Measurements from ENCODE around the gene PCCA. TPM values are rescaled to one million over a fixed set of nuclear protein-coding genes. Genes with fewer than 3 reads are reported as not detected.

The PCCA gene
- total RNA-seq, 4 donors from 2014 or later = 34.6 to 58.4 (median 40.1) TPM

DNA sequence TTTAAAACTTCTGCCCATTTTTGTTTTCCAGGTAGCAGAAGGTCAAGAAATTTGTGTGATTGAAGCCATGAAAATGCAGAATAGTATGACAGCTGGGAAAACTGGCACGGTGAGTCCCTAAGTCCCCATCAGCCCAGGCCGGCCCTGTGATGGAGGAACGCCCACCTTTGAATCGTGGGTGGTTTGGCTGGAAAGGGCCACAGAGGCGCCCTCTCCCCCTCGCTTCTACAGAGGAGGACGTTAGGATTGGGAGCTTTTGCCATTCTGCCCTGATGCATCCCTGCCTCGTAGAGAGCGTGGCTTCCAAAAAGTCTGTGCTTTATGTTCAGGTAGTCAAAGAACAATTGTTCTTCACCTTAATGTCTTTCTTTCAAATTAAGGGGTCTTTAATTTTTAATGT, 438.8 kb downstream of the PCCA start:
- Histone ChIP-seq H3K4me3 (no peak overlapping the region), H3K27ac (no peak overlapping the region), H3K36me3 (peaks cover 0 to 71% of the 10 kb centered on the region in 2 donors), H3K27me3 (no peaks in the 10 kb centered on the region), H3K4me1 (no peaks in the 10 kb centered on the region), H3K9me3 (no peaks in the 10 kb centered on the region)
- no peak for ATAC-seq
- TF ChIP-seq POLR2AphosphoS5 (IDR thresholded peaks at IDR 0.05) (no peak), POLR2A (IDR thresholded peaks at IDR 0.05) (no peak), EP300 (IDR thresholded peaks at IDR 0.05) (no peak)
- TF ChIP-seq, protein P1, sequence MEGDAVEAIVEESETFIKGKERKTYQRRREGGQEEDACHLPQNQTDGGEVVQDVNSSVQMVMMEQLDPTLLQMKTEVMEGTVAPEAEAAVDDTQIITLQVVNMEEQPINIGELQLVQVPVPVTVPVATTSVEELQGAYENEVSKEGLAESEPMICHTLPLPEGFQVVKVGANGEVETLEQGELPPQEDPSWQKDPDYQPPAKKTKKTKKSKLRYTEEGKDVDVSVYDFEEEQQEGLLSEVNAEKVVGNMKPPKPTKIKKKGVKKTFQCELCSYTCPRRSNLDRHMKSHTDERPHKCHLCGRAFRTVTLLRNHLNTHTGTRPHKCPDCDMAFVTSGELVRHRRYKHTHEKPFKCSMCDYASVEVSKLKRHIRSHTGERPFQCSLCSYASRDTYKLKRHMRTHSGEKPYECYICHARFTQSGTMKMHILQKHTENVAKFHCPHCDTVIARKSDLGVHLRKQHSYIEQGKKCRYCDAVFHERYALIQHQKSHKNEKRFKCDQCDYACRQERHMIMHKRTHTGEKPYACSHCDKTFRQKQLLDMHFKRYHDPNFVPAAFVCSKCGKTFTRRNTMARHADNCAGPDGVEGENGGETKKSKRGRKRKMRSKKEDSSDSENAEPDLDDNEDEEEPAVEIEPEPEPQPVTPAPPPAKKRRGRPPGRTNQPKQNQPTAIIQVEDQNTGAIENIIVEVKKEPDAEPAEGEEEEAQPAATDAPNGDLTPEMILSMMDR (IDR thresholded peaks at IDR 0.05) = no peak
- 87 to 95% methylated on average over 4 to 8 of the region's 9 CpGs for WGBS, 2 donors (ENCODE audit: low coverage in 1 of 2)

DNA sequence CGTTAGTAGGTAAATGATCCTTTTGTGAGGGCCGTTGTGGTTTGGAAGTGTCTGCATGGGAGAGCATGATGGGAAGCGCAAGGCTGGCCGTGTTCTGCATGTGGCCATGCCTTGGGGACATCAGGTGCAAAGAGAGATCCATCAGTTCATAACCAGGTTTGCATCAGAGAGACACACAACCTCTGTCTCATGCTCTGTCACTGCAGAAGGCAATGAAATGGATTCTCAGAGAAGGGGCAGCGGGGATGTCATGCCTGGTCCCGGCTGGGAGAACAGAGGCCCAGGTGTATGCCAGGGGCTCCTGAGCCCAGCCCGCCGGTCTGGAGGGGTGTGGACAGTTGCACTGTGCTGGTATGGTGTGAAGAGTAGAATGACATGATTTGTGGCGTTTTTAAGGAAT, 439.5 kb downstream of the PCCA start:
- H3K27me3 ChIP-seq = no peaks in the 10 kb centered on the region
- H3K27ac ChIP-seq = no peak overlapping the region
- H3K9me3 ChIP-seq = no peaks in the 10 kb centered on the region
- ATAC-seq = no peak
- peaks cover 0 to 78% of the 10 kb centered on the region in 2 donors for H3K36me3 ChIP-seq
- 88 to 96% methylated on average over 9 of the region's 9 CpGs for WGBS, 2 donors (ENCODE audit: low coverage in 1 of 2)
- TF ChIP-seq POLR2AphosphoS5 (IDR thresholded peaks at IDR 0.05) (no peak), EP300 (IDR thresholded peaks at IDR 0.05) (no peak), POLR2A (IDR thresholded peaks at IDR 0.05) (no peak)
- TF ChIP-seq, protein P1 (IDR thresholded peaks at IDR 0.05) = no peak
- no peaks in the 10 kb centered on the region for H3K4me1 ChIP-seq
- no peak overlapping the region for H3K4me3 ChIP-seq

DNA sequence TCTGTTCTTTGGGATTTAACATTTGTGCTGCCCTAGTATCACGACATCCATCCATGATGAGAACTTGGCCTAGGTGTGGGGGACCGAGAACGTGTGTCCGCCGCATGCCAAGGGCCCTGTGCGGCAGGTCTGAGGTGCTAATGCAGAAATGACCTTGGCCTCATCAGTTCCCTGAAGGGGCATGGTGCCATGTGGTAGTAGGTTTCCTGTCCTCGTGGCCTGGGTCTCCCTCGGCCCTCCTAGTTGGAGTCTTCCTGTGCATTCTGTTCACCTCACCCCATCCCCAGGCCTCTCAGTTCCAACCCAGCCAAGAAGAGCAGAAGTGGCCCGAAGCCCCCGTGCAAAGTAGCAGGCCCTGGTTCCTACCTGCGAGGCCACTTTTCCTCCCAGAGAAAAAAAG, 439.9 kb downstream of the PCCA start:
- no peak for TF ChIP-seq POLR2AphosphoS5 (IDR thresholded peaks at IDR 0.05)
- TF ChIP-seq, protein P1 (IDR thresholded peaks at IDR 0.05) = no peak
- no peak for TF ChIP-seq POLR2A (IDR thresholded peaks at IDR 0.05)
- no peak for TF ChIP-seq EP300 (IDR thresholded peaks at IDR 0.05)
- Histone ChIP-seq H3K27ac (no peak overlapping the region), H3K4me3 (no peak overlapping the region), H3K9me3 (no peaks in the 10 kb centered on the region), H3K36me3 (peaks cover 0 to 74% of the 10 kb centered on the region in 2 donors), H3K27me3 (no peaks in the 10 kb centered on the region), H3K4me1 (no peaks in the 10 kb centered on the region)
- WGBS, 2 donors (ENCODE audit: low coverage in 1 of 2) = 84 to 93% methylated on average over 8 to 11 of the region's 11 CpGs
- ATAC-seq = no peak

DNA sequence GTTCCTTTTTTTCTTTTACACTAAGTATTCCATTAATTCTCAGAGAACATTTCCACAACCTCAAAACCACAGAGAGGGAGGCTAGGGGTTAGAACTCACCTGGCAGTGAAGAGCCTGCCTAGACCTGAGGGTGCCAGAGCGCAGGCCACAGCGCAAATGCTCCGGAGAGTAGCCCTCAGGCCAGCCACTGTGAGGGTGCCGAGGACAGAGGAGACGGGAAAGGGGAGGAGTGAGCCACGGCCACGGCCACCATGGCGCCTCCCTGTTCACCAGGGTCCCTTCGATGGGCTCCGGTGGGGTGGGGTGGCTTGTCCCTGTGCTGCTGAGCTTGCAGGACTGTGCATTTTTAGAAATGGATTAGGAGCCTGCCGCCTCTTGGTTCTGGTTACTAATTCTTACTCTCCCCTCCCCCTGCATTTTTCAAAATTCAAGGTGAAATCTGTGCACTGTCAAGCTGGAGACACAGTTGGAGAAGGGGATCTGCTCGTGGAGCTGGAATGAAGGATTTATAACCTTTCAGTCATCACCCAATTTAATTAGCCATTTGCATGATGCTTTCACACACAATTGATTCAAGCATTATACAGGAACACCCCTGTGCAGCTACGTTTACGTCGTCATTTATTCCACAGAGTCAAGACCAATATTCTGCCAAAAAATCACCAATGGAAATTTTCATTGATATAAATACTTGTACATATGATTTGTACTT, 440.9 kb downstream of the PCCA start:
- H3K4me1 ChIP-seq = no peaks in the 10 kb centered on the region
- peaks cover 0 to 72% of the 10 kb centered on the region in 2 donors for H3K36me3 ChIP-seq
- no peaks in the 10 kb centered on the region for H3K9me3 ChIP-seq
- TF ChIP-seq POLR2A (IDR thresholded peaks at IDR 0.05) (no peak), EP300 (IDR thresholded peaks at IDR 0.05) (no peak), POLR2AphosphoS5 (IDR thresholded peaks at IDR 0.05) (no peak)
- TF ChIP-seq, protein P1 (IDR thresholded peaks at IDR 0.05) = no peak
- H3K27ac ChIP-seq = no peak overlapping the region
- WGBS, 2 donors (ENCODE audit: low coverage in 1 of 2) = 93 to 95% methylated on average over 4 to 5 of the region's 15 CpGs
- no peaks in the 10 kb centered on the region for H3K27me3 ChIP-seq
- no peak overlapping the region for H3K4me3 ChIP-seq
- ATAC-seq = no peak

DNA sequence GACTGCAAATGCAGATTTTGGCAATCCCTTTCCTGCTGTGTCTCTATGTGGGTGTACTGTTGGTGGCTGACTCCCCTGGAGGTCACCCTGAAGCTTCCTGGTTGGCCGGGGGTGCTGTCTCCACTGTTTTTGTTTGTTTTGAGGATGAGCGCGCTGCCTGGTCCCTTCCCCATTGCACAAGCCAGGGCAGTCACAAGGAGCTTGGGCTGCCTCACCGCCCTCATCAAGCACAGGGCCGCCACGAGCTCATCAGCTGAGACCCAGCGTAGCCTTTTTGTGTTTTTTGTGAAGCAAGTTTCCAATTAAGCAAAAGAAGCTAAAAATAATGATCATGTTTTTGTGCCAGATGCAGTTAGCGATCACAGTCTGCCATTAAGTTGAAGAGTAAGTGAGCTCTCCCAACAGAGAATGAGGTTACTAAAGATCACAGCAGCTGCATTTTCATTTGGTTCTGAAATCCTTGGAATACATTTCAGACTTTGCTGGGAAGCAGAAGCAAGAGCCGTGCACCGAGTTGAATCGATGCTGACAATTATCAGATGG, 441.8 kb downstream of the PCCA start:
- Histone ChIP-seq H3K27me3 (no peaks in the 10 kb centered on the region), H3K9me3 (no peaks in the 10 kb centered on the region), H3K27ac (no peak overlapping the region), H3K4me3 (no peak overlapping the region), H3K4me1 (no peaks in the 10 kb centered on the region), H3K36me3 (peaks cover 0 to 70% of the 10 kb centered on the region in 2 donors)
- ATAC-seq = no peak
- 45 to 69% methylated on average over 7 to 9 of the region's 11 CpGs for WGBS, 2 donors (ENCODE audit: low coverage in 1 of 2)
- TF ChIP-seq EP300 (IDR thresholded peaks at IDR 0.05) (no peak), POLR2AphosphoS5 (IDR thresholded peaks at IDR 0.05) (no peak), POLR2A (IDR thresholded peaks at IDR 0.05) (no peak)
- TF ChIP-seq, protein P1 (IDR thresholded peaks at IDR 0.05) = no peak
